Activated CD4-positive, alpha-beta T cell treated with anti-CD3 and anti-CD28 coated beads for 24 hours (primary cell): Measurements from ENCODE around the gene RSPH10B2.
"Not testable (repeated sequence)": the region's sequence is repeated elsewhere in the genome, so short reads cannot be mapped to it uniquely, and the experiment has no call there.

Experiments used
- DNase-seq, 2 donors: peaks; one replicate each; pipeline ENCODE4 v3.0.0-alpha.2; 2020; ENCODE audit warnings: low read depth in 2 of 2

Gene RSPH10B2

GRCh38 chr7:6789353-6789752, 35.5 kb downstream of the RSPH10B2 start:
- DNase-seq, result not testable (repeated sequence)

GRCh38 chr7:6792113-6792872, 38.4 kb downstream of the RSPH10B2 start:
- not testable (repeated sequence) for DNase-seq

GRCh38 chr7:6794276-6794675, 40.4 kb downstream of the RSPH10B2 start:
- not testable (repeated sequence) for DNase-seq

- not testable (repeated sequence) for DNase-seq
These were observed 43.3 kb downstream of the RSPH10B2 start for GRCh38 chr7:6797218-6797617.

GRCh38 chr7:6798047-6798446, 44.1 kb downstream of the RSPH10B2 start:
- DNase-seq, result not testable (repeated sequence)

DNA sequence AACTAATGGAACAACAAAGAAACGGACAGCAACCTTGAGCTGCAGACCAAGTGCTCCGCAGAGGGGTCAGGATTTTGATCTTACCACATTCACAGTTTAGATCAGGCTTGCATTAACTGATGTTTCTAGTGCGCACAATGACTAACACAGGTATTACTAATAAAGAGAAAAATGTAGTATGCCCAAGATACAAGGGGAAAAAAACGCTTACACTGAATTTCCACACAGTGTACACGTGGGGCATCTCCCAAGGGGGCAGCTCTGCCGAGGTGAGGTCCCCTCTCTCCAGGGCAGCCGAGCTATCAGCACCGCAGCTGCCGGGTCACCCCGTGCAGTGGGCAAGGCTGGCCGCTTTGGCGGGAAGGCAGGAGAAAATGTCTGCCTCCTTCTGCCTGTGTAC, 46.0 kb downstream of the RSPH10B2 start:
- DNase-seq, result not testable (repeated sequence)

GRCh38 chr7:6800331-6800730, 46.4 kb downstream of the RSPH10B2 start:
- DNase-seq, result not testable (repeated sequence)

- not testable (repeated sequence) for DNase-seq
These were observed 53.6 kb downstream of the RSPH10B2 start for GRCh38 chr7:6807393-6807918.

- DNase-seq, result not testable (repeated sequence)
These were observed 54.1 kb downstream of the RSPH10B2 start for GRCh38 chr7:6807959-6808358.

- not testable (repeated sequence) for DNase-seq
These were observed 59.1 kb downstream of the RSPH10B2 start for GRCh38 chr7:6813011-6813410.

- DNase-seq, result not testable (repeated sequence)
These were observed 61.6 kb downstream of the RSPH10B2 start for GRCh38 chr7:6815470-6815869.

GRCh38 chr7:6821622-6822021, 67.7 kb downstream of the RSPH10B2 start:
- DNase-seq, result not testable (repeated sequence)

- not testable (repeated sequence) for DNase-seq
These were observed 71.6 kb downstream of the RSPH10B2 start for GRCh38 chr7:6825236-6826125.

GRCh38 chr7:6826151-6826550, 72.2 kb downstream of the RSPH10B2 start, which contains the start of gene CCZ1B:
CCZ1B (minus strand) TSS chr7:6826275; CDS start chr7:6826197, 78 bp downstream.
- DNase-seq, result peak; percentile 70 to 76

- not testable (repeated sequence) for DNase-seq
These were observed 73.3 kb downstream of the RSPH10B2 start for GRCh38 chr7:6827180-6827579.

GRCh38 chr7:6829616-6830015, 75.7 kb downstream of the RSPH10B2 start:
- DNase-seq, result not testable (repeated sequence)

GRCh38 chr7:6830026-6830425, 76.1 kb downstream of the RSPH10B2 start:
- DNase-seq, result not testable (repeated sequence)

- DNase-seq, result no peak
These were observed 77.3 kb downstream of the RSPH10B2 start for GRCh38 chr7:6831018-6831725.

DNA sequence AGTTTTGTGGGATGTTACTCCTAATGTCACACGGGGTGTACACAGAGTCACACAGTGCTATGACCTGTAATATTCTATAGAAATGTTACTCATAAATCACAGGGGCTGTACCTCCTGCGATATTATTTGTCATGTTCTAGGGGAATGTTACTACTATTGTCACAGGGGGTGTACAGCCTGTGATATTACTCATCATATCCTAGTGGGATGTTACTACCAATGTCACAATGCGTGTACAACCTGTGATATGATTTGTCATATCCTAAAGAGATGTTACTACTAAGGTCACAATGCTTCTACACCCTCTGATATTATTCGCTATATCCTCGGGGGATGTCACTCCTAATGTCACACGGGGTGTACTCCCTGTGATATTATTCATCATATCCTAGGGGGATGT, 79.7 kb downstream of the RSPH10B2 start:
- no peak for DNase-seq

- not testable (repeated sequence) for DNase-seq
These were observed 81.6 kb downstream of the RSPH10B2 start for GRCh38 chr7:6835521-6835920.

DNA sequence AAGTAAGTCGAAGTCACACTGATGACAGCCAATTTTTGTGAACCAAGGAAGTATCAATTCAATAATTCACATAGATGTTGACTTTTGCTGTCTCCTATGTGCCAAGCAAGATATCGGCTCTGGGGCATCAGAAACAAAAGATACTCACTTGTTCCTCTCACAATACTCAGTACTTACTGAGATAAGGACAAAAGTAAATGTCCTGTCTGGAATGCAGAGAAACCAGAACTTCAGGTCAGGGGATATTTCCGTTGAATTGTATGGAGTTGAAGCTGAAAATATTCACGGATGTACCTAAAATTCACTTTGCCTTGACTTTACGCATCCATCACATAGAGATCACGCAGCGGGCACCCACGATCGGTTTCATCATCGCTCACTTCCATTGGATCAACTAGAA, 83.2 kb downstream of the RSPH10B2 start:
- not testable (repeated sequence) for DNase-seq
